Adrenal gland (tissue), 12 donors: Measurements from ENCODE around the gene ERCC2. TPM values are rescaled to one million over a fixed set of nuclear protein-coding genes. Genes with fewer than 3 reads are reported as not detected.

Source experiments
- DNase-seq, 7 donors: peaks; one replicate each; pipeline ENCODE4 v3.0.0-alpha.2; 2019 to 2020
- H3K27ac ChIP-seq, 5 donors: fragments of 200-600 bp; sonication (generic) in 4 of 5; 1 replicate in 3 of 5; 2 replicates in 2 of 5; pipeline versions ENCODE4 v1.5.1 to v1.8.0; 2016 to 2020; ENCODE audit warnings: mild to moderate bottlenecking in 1 of 5
- H3K27me3 ChIP-seq: fragments of 200-600 bp; 2 replicates; pipeline ENCODE4 v1.8.0; 2021
- H3K36me3 ChIP-seq, 2 donors: fragments of 200-600 bp; replicated peaks in 1 of 2; 1 replicate in 1 of 2; 2 replicates in 1 of 2; pipeline versions ENCODE4 v1.5.1 to v1.8.0; 2018 to 2022
- H3K4me1 ChIP-seq, 2 donors: fragments of 200-600 bp; replicated peaks in 1 of 2; 1 replicate in 1 of 2; 2 replicates in 1 of 2; pipeline versions ENCODE4 v1.5.1 to v1.8.0; 2018 to 2021
- H3K4me3 ChIP-seq, 4 donors: fragments of 200-600 bp; sonication (generic) in 3 of 4; one replicate each; pipeline ENCODE4 v1.5.1; 2016 to 2018
- H3K9me3 ChIP-seq, 3 donors: fragments of 200-600 bp; sonication (generic) in 1 of 3; replicated peaks in 1 of 3; 1 replicate in 2 of 3; 2 replicates in 1 of 3; pipeline versions ENCODE4 v1.5.1 to v1.8.0; 2016 to 2021
- POLR2A ChIP-seq, 2 donors: fragments of 450-650 bp; IDR thresholded peaks; one replicate each; pipeline ENCODE4 v1.6.1; 2017; ENCODE audit warnings: antibody characterized with exemption in 2 of 2, mild to moderate bottlenecking in 2 of 2, moderate library complexity in 1 of 2
- WGBS, 4 donors: extraction: QIAGEN DNeasy Blood & Tissue Kit in 2 of 4; methylation state at CpG; one replicate each; pipeline versions ENCODE4 v1.1.5 to v1.1.7; 2013 to 2017; 5-methylcytosine and 5-hydroxymethylcytosine counted together
- intact Hi-C, 2 donors: fragments of 100-400 bp; cut with DNase I; formaldehyde crosslinking; loops; one replicate each; pipeline versions ENCODE4 v1.14.1 to v1.15.0; 2022 to 2023
- polyA plus RNA-seq, 3 donors: library from polyadenylated mRNA; stranded (reverse); fragments of 200-250 nt in 2 of 3; fragments of 350-450 nt in 1 of 3; fragmentation: Illumina TruSeq in 1 of 3; extraction: RNeasy Lipid Tissue Mini Kit (QIAGEN cat#74804) in 1 of 3; gene quantifications; one replicate each; pipeline ENCODE4 v1.2.3, GENCODE V29; 2013 to 2014
- total RNA-seq, 9 donors: library from RNA; depleted of rRNA in 4 of 9; stranded (reverse); fragments of >200 nt in 4 of 9; fragments of 120-200 nt in 1 of 9; fragmentation: NEBNext Ultra II Directional in 1 of 9; extraction: Animal tissue kit (Norgen Biotek cat#: 25700) in 1 of 9; gene quantifications; one replicate each; pipeline versions ENCODE4 v1.1.0 to v1.2.4, GENCODE V29; 2013 to 2023
- TF ChIP-seq, protein P1 (sequence below), 6 experiments: fragments of 450-650 bp in 4 of 6; fragments of 200-600 bp in 2 of 6; sonication (generic) in 1 of 6; IDR thresholded peaks; 1 replicate in 5 of 6; 2 replicates in 1 of 6; pipeline versions ENCODE4 v1.5.1 to v1.8.0; 2016 to 2021; ENCODE audit warnings: antibody characterized with exemption in 6 of 6, mild to moderate bottlenecking in 2 of 6, moderate library complexity in 1 of 6
- donor health status: healthy with polysubstance abuse.
- donor health status: Bipolar disorder and iron deficiency.
- donor health status: DM: yes; HTN: yes; CAD: no.
- donor health status: DM: no; HTN: no; CAD: no.
- donor health status: DM: no; HTN: no; CAD: no.
- donor health status: DM: yes; HTN: yes; CAD: no.

The ERCC2 gene
- total and polyA plus RNA-seq, 12 donors: 10.1 to 53.3 (median 26.9) TPM

- intact Hi-C loops: no loop called here
- peaks cover 21 to 30% of the 10 kb centered on the region in 2 donors for H3K4me1 ChIP-seq
- no peaks in the 10 kb centered on the region for H3K9me3 ChIP-seq
- DNase-seq: peak in 6 of 7 donors; percentile 68 to 77 (median 72)
- WGBS, 4 donors: 12 to 15% (median 13%) methylated on average over 12 to 25 of the region's 25 CpGs
- peak overlapping the region in 2 of 4 donors; percentile 47 to 65 for H3K4me3 ChIP-seq
- H3K27me3 ChIP-seq: no peaks in the 10 kb centered on the region
- no peaks in the 10 kb centered on the region for H3K36me3 ChIP-seq
- peak overlapping the region in 4 of 5 donors; percentile 17 to 94 (median 86) for H3K27ac ChIP-seq
- peak in 1 of 2 donors; percentile 23 for TF ChIP-seq POLR2A (IDR thresholded peaks at IDR 0.05)
- TF ChIP-seq, protein P1, sequence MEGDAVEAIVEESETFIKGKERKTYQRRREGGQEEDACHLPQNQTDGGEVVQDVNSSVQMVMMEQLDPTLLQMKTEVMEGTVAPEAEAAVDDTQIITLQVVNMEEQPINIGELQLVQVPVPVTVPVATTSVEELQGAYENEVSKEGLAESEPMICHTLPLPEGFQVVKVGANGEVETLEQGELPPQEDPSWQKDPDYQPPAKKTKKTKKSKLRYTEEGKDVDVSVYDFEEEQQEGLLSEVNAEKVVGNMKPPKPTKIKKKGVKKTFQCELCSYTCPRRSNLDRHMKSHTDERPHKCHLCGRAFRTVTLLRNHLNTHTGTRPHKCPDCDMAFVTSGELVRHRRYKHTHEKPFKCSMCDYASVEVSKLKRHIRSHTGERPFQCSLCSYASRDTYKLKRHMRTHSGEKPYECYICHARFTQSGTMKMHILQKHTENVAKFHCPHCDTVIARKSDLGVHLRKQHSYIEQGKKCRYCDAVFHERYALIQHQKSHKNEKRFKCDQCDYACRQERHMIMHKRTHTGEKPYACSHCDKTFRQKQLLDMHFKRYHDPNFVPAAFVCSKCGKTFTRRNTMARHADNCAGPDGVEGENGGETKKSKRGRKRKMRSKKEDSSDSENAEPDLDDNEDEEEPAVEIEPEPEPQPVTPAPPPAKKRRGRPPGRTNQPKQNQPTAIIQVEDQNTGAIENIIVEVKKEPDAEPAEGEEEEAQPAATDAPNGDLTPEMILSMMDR (IDR thresholded peaks at IDR 0.05): peak; percentile 17 to 46 (median 36)
These were observed 33.6 kb upstream of the ERCC2 start for GRCh38 chr19:45403781-45404556.

DNA sequence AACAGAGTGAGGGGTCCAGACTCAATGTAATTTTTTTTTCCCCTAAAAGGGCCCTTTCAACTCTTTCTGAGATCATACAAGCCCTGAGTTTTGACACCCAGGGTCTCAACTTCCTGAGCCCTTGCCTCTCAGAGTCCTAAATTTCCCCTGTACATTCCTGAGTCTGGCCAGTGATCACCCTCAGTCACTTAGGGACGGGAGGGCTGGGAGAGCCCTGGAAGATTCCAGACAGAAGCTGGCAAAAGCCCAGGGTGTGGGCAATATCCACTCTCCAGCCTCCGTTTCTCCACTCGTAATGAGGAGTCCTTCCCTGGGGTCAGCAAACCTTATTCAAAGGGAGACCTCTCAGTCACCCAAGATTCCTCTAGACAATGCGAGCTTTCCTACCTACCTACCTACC is 32.9 kb upstream of the ERCC2 start:
- DNase-seq: peak in 2 of 7 donors; percentile 45 to 51
- H3K9me3 ChIP-seq: no peaks in the 10 kb centered on the region
- intact Hi-C loops: no loop called here
- no peaks in the 10 kb centered on the region for H3K36me3 ChIP-seq
- peak overlapping the region in 3 of 5 donors; percentile 78 to 94 (median 94) for H3K27ac ChIP-seq
- H3K27me3 ChIP-seq: no peaks in the 10 kb centered on the region
- H3K4me3 ChIP-seq: peak overlapping the region in 1 of 4 donors; percentile 65
- no peak for TF ChIP-seq POLR2A (IDR thresholded peaks at IDR 0.05)
- TF ChIP-seq, protein P1 (IDR thresholded peaks at IDR 0.05): no peak
- WGBS, 4 donors: 39 to 61% (median 45%) methylated on average over 4 of the region's 4 CpGs
- peaks cover 24 to 37% of the 10 kb centered on the region in 2 donors for H3K4me1 ChIP-seq

- Histone ChIP-seq H3K36me3 (no peaks in the 10 kb centered on the region), H3K4me1 (peaks cover 24 to 40% of the 10 kb centered on the region in 2 donors), H3K9me3 (no peaks in the 10 kb centered on the region), H3K4me3 (no peak overlapping the region), H3K27ac (peak overlapping the region in 3 of 5 donors; percentile 78 to 94 (median 94)), H3K27me3 (no peaks in the 10 kb centered on the region)
- intact Hi-C loops: no loop called here
- DNase-seq: no peak
- TF ChIP-seq, protein P1 (IDR thresholded peaks at IDR 0.05): peak in 4 of 6 experiments; percentile 10 to 43 (median 28)
- no peak for TF ChIP-seq POLR2A (IDR thresholded peaks at IDR 0.05)
- WGBS, 4 donors: 35 to 56% (median 44%) methylated on average over 13 to 40 of the region's 40 CpGs
These were observed 32.1 kb upstream of the ERCC2 start for GRCh38 chr19:45402298-45403061.

DNA sequence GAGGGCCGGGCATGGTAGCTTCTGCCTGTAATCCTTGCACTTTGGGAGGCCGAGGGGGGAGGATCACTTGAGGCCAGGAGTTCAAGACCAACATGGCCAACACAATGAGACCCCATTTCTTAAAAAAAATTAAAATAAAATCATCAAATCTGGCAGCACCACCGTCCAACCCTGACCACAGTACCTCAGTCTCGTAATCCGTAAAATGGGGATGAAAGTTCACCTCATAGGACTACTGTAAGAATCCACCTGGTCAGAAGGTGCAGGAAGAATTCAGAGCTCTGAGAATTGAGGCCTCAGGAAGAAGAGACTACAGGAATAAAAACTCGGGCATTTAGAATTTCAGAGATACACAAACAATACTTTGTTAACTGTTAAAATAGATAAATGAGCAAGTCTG is 31.4 kb upstream of the ERCC2 start:
- peaks cover 19 to 33% of the 10 kb centered on the region in 2 donors for H3K4me1 ChIP-seq
- intact Hi-C loops: no loop called here

More for the DNA sequence above, 31.4 kb upstream of the ERCC2 start:
- Histone ChIP-seq H3K27ac (peak overlapping the region in 1 of 5 donors; percentile 94), H3K27me3 (no peaks in the 10 kb centered on the region), H3K36me3 (no peaks in the 10 kb centered on the region), H3K9me3 (no peaks in the 10 kb centered on the region), H3K4me3 (no peak overlapping the region)
- TF ChIP-seq POLR2A (IDR thresholded peaks at IDR 0.05): no peak
- TF ChIP-seq, protein P1 (IDR thresholded peaks at IDR 0.05): no peak
- WGBS, 4 donors: 92 to 96% (median 94%) methylated on average over 6 of the region's 6 CpGs
- no peak for DNase-seq
